HL-60/S4 (cell line): ENCODE results near the gene NPAS1.
"Not testable (repeated sequence)": the region's sequence is repeated elsewhere in the genome, so short reads cannot be mapped to it uniquely, and the experiment has no call there.

Source experiments
- in situ Hi-C: fragments of 300-500 bp; cut with MboI; formaldehyde crosslinking; loops from 2 replicates; pipeline ENCODE4 v1.14.3; 2022; ENCODE audit warnings: low sequenced_read_pairs

NPAS1 gene

DNA sequence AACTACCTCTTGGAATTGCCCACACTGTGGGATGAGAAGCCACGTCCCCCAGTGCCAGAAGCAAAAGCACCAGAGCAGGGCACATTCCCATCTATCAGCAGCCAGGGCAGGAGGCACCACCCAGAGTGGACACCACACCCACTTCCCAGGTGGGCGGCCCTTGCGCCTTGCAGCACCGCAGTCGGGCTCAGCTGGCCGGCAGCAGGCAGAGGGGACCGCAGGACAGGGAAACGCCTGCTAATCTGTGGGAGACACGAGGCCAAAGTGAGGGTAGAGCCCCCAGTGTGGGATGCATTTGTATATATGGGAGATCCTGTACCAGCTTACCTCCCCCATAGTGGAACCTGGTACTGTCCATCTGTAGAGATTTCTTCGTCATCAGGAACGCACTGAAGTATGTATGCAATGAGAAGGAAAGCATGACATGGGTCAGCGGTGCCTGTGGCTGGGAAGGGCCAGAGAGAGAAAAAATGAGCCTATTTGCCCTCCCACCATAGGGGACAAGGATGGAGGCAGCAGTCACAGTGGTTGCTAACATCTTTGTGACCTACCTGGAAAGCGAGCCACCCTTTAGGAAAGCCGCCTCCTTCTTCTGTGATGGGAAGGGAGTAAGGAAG, 30.9 kb upstream of the NPAS1 start:
- in situ Hi-C loops = no loop called here

DNA sequence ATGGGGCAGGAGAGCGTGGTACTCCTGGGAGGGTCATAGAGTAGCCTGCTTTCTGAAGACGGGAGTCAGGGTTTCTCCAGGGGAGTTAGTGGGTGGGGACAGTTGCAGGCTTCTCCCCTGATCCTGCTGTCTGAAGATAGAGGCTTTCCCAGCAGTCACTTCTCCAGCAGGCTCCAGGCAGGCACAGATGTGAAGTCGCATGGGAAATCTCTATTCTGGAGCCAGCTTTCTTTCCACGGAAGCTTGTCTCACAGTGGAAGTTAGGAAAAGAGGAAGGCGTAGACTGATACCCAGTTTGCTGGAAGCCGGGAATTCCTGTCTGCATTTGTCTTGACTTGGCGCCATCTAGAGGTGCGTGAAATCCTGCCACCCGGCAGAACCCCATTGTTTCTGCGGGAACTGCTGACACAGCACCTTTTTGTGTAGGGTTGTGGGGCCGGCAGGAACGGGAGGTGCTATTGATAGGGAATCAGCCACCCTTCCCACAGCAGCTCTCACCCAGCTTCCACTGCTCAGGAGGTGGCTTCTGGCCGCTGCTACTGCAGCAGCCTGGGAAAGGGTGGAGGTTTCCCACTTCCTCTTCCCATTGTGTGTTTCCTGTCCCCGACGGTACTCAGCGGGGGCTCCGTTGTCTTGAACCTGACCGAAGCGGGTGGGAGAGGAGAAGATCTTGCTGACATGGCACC, 28.5 kb upstream of the NPAS1 start:
- in situ Hi-C loops = loop anchor here (10.0 kb wide), 1 partner anchor 136 kb away; the partner anchor contains the start of gene AP2S1

GRCh38 chr19:46992699-46993535, 26.7 kb upstream of the NPAS1 start:
- in situ Hi-C loops = loop anchor here (10.0 kb wide), 1 partner anchor 138 kb away; the partner anchor contains the start of gene AP2S1

DNA sequence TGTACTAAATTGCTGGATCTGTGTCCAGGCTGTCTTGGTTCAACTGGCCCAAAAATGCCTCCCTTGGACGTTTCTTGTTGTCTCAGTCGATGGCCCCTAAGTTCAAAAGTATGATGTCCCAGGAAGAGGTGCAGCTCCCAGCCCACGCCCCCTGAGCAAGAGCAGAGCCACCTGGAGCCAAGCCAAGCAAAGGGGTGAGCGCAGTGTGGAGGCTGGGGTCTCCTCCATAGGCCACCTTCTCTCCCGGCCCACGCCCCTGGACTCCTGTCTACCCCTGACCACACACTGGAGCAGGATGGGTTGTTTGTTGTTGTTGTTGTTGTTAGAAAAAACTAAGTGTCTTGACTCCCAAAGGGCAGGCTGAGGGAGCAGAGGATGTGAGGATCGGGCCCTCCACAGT, 26.0 kb upstream of the NPAS1 start:
- in situ Hi-C loops = loop anchor here (10.0 kb wide), 1 partner anchor 139 kb away; the partner anchor contains the start of gene AP2S1

- in situ Hi-C loops = loop anchor here (10.0 kb wide), 1 partner anchor 139 kb away; the partner anchor contains the start of gene AP2S1
These were observed 25.4 kb upstream of the NPAS1 start for GRCh38 chr19:46994141-46994686.

GRCh38 chr19:46995492-46995891, 24.1 kb upstream of the NPAS1 start:
- in situ Hi-C loops = loop anchor here (10.0 kb wide), 1 partner anchor 141 kb away; the partner anchor contains the start of gene AP2S1

DNA sequence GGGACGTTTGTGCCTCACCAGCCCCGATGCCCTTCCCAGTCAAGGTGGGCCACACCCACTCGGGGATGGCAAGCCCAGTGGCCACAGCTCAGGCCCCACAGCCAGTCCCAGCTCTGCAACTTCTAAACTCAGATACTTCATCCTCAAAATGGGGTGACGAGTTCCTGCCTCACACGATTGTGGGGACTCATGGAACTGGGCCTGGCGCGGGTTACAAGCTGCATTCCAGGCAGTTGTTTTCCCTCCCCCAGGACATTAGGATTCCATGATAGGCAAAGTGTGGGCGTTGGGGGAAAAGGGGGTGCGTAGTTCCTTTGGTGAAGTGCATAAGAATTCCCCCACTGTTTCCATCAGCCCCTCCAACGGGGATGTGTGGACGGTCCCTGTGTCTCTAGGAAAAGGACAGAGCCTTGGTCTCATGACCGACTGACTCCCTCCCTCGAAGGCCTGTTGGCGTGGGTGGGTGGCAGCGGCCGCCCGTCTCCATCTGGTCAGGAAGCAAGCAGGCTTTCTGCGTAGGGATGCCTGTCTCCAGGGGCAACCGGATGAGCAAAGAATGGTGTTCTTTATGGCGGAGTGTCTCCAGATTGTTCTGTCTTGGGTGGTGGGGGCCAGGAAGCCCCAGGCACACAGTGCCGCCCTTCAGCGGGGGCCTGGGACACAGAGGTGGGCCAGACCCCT, 21.1 kb upstream of the NPAS1 start:
- in situ Hi-C loops = loop anchor here (10.0 kb wide), 1 partner anchor 144 kb away; the partner anchor contains the start of gene AP2S1

- in situ Hi-C loops = loop anchor here (10.0 kb wide), 1 partner anchor 145 kb away; the partner anchor contains the start of gene AP2S1
These were observed 20.3 kb upstream of the NPAS1 start for GRCh38 chr19:46999377-46999776.

GRCh38 chr19:46999878-47000277, 19.8 kb upstream of the NPAS1 start:
- in situ Hi-C loops = loop anchor here (10.0 kb wide), 1 partner anchor 145 kb away; the partner anchor contains the start of gene AP2S1

DNA sequence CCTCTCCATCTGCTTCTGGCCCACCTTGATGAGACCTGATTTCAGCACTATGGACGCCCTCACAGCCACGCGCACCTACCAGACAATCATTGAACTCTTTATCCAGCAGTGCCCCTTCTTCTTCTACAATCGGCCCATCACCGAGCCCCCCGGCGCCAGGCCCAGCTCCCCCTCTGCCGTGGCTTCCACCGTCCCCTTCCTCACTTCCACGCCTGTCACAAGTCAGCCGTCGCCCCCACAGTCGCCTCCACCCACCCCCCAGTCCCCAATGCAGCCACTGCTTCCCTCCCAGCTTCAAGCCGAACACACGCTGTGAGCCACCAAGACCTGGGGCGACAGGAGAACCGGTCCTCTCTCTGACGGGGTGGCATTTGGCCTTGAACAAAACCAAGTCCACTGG, 19.3 kb upstream of the NPAS1 start:
- in situ Hi-C loops = no loop called here

- in situ Hi-C loops = no loop called here
These were observed 18.1 kb upstream of the NPAS1 start for GRCh38 chr19:47001584-47001983.

DNA sequence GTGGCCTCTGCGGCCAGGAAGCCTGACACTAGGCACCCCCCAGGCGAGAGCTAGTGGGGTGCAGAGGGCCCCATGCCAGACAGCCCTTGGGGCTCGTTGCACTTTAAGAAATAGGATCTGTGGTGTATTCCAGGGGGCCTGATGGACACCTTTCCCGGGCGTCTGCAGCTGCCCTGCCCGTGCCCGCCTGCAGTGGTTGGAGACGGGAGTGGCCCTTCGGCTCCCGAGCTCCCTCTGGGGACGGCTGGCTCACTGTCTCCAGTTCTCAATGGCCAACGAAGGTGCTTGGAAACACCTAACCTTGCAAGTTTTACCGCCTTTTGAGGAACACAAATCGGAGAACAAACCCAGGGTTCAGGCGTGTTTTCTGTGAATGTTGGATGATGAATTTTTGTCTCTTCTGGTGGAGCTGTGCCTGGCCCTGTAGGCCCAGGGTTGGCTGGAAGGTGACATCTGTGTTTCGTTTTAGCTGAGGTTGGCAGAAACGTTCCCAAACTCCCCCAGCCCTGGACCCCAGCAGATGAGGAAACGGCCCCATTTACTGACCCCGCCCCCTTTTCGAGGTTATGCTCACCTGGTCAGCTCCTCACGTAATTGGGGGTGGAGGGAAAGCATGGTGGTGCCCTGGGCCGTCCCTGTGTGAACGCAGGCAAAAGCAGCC, 17.4 kb upstream of the NPAS1 start:
- in situ Hi-C loops = no loop called here

DNA sequence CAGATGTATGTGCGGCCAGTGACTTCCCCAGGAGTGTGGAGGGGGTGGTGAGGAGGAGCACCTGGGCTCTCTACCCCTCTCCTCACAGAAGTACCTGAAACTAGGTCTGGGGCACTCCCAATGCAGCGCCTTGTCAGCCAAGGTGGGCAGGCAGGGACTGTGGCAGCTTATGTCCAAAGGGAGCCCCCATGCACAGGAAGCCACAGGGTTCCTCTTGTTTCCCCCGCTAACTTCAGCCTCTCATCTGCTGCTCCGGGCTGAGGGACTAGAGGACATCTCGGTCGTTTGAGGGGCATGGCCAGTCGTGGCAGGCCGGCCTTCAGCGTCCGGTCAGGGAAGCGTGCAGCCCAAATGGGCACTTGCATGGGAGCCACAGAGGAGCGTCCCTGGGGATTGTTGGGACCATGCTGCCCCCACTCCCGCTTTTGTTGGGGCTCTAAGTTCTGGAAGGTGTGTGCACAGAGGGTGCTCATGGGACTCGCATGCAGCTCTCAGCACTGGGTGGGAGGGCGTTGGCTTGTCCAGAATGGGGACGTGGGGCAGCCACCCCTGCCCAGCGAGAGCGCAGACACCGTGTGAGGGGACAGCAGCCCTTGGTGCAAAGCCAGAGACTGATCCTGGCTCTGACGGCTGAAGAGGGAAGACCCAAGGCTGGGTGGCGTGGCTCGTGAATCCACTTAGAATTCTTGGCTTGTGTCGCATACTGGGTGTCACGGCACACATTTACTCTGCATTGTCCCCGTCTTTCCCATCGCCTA, 16.6 kb upstream of the NPAS1 start:
- in situ Hi-C loops = no loop called here

- in situ Hi-C loops = no loop called here
These were observed 15.8 kb upstream of the NPAS1 start for GRCh38 chr19:47003611-47004465.

- in situ Hi-C loops = no loop called here
These were observed 14.4 kb upstream of the NPAS1 start for GRCh38 chr19:47005164-47005641.

- in situ Hi-C loops = no loop called here
These were observed 13.8 kb upstream of the NPAS1 start for GRCh38 chr19:47005873-47006272.

DNA sequence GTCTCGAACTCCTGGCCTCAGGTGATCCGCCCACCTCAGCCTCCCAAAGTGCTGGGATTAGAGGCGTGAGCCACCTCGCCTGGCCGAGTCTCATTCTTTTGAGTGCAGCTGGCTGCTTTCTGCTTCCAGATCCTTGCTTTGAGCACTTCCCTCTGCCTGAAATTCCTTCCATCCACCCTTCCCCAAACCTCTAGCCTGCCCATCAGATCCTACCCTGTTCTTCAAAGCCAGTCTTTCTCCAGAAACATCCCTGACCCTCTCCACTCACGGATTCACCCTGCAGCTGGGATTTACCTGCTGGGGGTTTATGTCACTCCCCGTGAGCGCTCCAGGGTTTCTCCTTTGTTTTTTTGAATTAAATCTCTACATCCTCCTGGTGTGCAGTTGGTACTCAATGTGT, 13.1 kb upstream of the NPAS1 start:
- in situ Hi-C loops = no loop called here

GRCh38 chr19:47010549-47010948, 9.1 kb upstream of the NPAS1 start:
- in situ Hi-C loops = not testable (repeated sequence)
